Measurements from ENCODE around the gene CILP. TPM values are rescaled to one million over a fixed set of nuclear protein-coding genes. Genes with fewer than 3 reads are reported as not detected.

The CILP gene
- total RNA-seq, 1 donor from 2014 or later, result 1.3 TPM

DNA sequence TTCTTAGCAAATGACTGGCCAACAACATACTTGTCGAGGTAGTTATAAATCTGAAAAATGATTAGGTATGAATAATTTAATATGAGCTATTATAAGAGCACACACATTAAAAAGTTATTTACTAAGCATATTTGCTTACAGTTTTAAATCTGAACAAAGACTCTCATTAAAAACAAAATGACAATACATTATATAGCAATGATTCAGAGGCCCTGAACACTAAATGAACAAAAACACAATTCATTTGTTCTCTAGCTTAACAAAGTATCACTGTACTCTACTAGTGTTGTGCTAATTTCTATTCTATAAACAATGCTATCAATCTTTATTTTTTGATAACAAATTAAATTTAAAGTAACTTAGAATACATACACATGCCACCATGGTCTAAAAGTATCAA is 47.1 kb downstream of the CILP start:
- DNase-seq (ENCODE audit: low spot score) (no peak), ATAC-seq (no peak)

DNA sequence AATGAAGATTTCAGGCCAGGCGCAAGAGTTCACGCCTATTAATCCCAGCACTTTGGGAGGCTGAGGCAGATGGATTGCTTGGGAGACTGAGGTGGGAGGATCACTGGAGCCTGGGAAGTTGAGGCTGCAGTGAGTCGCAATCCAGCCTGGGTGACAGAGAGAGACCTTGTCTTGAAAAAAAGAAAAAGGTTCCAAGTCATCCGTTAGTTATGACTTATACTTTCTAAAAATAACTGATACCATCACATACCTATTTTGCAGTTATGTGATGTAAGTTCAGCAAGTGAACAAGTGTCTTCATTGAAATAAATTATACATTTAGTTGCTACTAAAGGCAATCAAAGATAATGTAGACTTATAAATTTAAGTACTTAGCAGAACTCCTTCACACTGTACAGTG is 48.2 kb downstream of the CILP start:
- ATAC-seq (no peak), DNase-seq (ENCODE audit: low spot score) (no peak)

GRCh38 chr15:65156692-65157091 is 54.6 kb downstream of the CILP start:
- no peak for ATAC-seq

DNA sequence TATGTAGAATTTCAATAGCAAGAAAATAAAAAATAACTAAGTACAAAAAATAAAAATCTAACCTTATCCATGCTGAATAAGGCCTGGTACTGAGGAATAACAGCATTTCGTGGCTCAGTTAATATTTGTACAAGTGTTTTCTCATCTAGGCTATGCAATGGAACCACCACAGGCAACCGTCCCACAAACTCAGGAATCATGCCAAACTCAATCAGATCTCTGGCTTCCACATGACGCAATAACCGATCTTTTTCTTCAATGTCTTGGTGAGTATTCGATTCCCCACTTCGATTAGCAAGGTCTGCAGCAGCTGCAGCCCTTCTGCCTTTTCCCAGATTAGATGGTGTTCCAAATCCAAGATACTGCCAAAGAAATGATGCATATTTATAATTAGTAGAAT is 56.6 kb downstream of the CILP start:
- peak; percentile 54 for DNase-seq (ENCODE audit: low spot score)
- peak; percentile 89 for ATAC-seq

More at GRCh38 chr15:65156692-65157091, 54.6 kb downstream of the CILP start:
- DNase-seq (ENCODE audit: low spot score), result no peak

GRCh38 chr15:65147902-65148301 is 63.4 kb downstream of the CILP start:
- ATAC-seq (peak; percentile 41), DNase-seq (ENCODE audit: low spot score) (no peak)

DNA sequence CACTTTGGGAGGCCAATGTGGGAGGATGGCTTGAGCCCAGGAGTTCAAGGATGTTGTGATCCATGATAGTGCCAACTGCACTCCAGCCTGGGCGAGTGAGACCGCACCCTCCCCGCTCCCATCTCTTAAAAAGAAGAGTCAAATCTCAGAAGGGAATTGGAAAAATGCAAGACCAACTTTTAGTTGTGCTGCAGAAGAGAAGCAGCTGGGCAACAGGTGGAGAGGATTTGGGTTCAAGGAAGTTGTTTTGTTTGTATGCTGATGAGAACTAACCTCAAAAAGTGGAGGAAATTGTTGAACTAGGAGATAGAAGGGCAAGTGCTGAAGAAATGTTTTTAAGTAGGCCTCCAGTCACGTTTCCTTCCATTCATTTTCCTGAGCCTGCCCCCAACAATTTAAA is 64.8 kb downstream of the CILP start:
- ATAC-seq (no peak), DNase-seq (ENCODE audit: low spot score) (no peak)

Other genes with a start within 250 kb of the CILP start
- gene SPG21, start 221.6 kb downstream of the CILP start, total RNA-seq, result 35.7 TPM
- gene MTFMT, start 181.8 kb downstream of the CILP start, total RNA-seq, result 9.9 TPM
- gene SLC51B, start 166.1 kb downstream of the CILP start, total RNA-seq, result 0.75 TPM
- gene RASL12, start 143.5 kb downstream of the CILP start, total RNA-seq, result 0.15 TPM
- gene KBTBD13, start 134.7 kb downstream of the CILP start, total RNA-seq, result not detected
- 5.5 TPM for gene UBAP1L, start 96.3 kb downstream of the CILP start, total RNA-seq
- gene PDCD7, start 77.7 kb downstream of the CILP start, total RNA-seq, result 9.7 TPM
- gene CLPX, start 26.1 kb downstream of the CILP start, total RNA-seq, result 76.2 TPM
- gene PARP16, start 75.4 kb upstream of the CILP start, total RNA-seq, result 9.8 TPM
- not detected for gene RNU5A-1, start 84.6 kb upstream of the CILP start, total RNA-seq
- not detected for gene RNU5B-1, start 93.2 kb upstream of the CILP start, total RNA-seq
- 0.23 TPM for gene IGDCC3, start 166.5 kb upstream of the CILP start, total RNA-seq
- 0.15 TPM for gene IGDCC4, start 211.5 kb upstream of the CILP start, total RNA-seq

Data from left lobe of liver (tissue), 2 donors.